Hematopoietic multipotent progenitor cell treated with erythropoietin and hydrocortisone succinate and interleukin-3 and kit ligand, for 6 days (in vitro differentiated cells): ENCODE results near the gene CDK7.
A peak's percentile ranks its signal among the peaks of the same experiment; 100 is the strongest.
"Not testable (repeated sequence)": the region's sequence is repeated elsewhere in the genome, so short reads cannot be mapped to it uniquely, and the experiment has no call there.

Experiments
- DNase-seq: peaks from one replicate; pipeline ENCODE4 v3.0.0-alpha.2; 2015

CDK7 gene

DNA sequence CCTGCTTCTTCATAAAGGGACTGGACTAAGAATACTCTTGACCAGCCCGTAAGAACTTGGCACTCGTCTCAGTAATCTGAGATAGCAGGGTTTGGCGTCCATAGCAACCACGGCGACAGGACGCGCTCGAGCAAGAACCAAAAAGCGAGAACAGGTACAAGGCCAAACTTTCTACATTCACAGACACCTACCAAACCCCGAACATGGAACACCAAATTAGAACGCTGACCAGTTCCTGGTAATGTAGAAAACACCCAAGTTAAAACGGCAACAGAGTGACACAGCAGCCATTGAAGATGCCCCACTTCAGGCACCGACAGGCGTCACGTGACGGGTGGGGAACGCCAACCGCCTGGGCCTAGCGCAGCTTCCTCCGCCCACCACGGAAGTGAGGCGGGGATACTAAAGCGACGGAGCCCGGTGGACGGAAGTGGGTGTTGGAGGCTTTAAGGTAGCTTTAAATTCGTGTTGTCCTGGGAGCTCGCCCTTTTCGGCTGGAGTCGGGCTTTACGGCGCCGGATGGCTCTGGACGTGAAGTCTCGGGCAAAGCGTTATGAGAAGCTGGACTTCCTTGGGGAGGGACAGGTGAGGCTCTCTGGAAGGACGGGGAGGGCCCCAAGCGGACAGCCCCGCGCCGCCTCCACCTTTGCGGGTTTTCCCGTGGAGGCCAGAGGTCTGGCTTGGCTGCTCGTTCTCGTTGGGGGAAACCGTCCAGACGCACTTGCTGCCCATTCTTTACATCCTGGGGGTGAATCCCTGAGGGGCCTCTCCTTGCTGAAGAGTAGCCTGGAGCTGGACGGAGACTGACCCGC, at the start of gene CDK7:
Gene CDK7 (plus strand): TSS at position 430 of the 812 bp plus-strand sequence. CDS start 90 bp downstream, at position 520.
- DNase-seq = peak; percentile 98

DNA sequence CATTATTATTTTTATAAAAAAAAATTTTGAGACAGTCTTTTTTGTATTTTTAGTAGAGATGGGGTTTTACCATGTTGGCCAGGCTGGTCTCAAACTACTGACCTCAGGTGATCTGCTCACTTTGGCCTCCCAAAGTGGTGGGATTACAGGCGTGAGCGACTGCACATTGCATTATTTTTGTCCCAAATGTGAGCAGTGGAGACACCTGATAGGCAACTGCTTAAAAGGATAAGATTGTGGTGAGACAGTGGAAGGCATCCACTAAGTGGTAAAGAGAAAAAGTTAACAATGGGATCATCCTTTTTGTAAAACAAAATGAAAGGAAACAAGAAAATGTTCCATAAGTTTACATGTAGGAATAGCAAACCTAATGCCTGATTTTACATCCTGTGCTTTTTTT, 47.3 kb upstream of the CDK7 start:
- DNase-seq = peak; percentile 48

DNA sequence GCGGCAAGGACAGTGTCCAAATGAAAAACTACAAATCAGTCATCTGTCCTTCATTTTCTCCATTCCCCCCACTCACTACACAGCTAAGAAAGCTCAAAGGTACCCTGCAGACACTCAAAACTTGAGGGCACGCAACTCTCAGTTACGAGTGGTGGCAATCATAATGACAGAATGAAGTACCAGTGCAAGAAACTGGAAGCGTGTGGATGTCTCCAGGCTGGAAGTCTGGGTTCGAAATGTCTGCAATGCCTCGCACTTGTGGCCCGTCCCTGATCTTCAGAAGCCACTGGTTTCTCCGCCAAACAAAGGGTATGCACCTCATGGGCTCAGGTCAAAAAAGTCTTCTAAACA, 45.9 kb upstream of the CDK7 start:
- no peak for DNase-seq

DNA sequence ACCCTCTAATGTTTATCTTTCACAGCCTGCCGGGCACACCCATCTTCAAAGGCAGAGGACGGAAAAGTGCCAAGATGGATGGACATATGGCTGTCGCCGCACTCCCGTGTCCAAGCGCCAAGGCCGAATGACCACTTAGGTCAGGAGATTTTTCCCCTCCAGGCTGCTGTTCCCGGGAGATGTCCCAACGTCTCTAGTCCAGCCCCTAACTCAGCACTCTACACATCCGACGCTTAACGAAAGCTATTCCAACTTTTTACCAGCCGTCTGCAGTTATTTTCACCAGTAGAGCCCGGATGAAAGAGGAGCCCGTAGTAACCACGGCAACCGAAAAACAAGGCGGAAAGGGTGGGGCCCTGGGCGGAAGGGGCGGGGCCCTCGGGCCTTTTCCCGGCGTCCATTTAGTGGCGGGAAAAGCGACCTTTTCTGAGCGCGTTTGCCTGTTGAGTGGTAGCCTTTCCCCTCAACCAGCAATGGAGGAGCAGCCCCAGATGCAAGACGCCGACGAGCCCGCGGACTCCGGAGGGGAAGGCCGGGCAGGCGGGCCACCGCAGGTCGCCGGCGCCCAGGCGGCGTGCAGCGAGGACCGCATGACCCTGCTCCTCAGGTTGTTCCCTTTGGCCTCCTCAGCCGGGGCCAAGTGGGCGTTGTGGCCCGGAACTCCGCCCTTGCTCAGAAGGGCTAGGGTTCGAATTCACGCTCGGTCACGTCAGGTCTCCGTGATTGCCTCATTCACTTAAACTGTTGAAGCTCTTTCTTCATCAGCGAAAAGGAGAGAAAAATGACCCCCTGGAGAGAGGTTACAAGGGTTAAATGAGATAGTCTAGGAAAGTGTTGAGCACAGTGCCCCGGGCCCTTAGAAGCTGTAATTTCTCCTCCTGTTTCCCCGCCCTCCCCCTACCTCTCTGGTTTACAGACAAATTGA, 45.3 kb upstream of the CDK7 start, which contains the start of gene CENPH:
Gene CENPH (plus strand): TSS at position 422 of the 925 bp plus-strand sequence. CDS start 52 bp downstream, at position 474.
- peak; percentile 97 for DNase-seq

DNA sequence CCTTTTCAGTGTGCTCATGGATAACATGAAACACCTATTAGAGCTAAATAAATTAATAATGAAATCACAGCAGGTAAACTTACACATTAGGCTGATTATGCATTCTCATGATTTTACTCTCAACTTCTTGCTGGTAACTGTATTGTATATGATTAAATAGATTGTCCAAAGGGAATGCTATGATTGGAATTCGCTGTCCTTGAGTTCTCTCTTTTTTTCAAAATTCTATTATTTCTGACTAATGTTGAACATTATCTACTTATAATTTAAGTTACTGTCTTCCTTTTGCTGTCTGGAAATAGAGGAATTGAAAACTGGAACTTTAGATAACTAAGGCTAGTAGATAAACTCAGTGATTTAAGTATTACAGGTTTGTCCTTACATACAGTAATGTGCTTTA, 32.2 kb upstream of the CDK7 start:
- DNase-seq = no peak

DNA sequence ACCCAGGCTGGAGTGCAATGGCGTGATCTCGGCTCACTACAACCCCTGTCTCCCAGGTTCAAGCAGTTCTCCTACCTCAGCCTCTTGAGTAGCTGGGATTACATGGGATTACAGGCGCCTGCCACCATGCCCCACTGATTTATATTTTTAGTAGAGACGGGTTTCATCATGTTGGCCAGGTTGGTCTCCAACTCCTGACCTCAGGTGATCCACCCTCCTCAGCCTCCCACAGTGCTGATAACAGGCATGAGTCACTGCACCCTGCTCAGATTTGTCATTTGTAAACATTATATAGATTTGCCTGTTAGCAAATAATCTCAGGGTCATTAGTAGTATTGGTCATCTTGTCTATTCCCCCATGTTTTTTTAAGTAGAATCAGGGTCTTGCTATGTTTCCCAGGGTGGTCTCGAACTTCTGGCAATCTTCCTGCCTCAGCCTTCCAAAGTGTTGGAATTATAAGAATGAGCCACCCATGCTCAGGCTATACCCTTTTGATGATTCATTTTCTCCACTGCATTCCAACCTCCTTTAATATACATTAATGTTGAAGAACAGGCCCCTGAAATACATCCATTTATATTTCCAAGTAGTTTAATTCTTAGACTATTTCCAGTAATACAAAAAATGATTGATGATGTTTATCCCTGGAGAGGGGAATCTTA, 28.0 kb upstream of the CDK7 start:
- no peak for DNase-seq

DNA sequence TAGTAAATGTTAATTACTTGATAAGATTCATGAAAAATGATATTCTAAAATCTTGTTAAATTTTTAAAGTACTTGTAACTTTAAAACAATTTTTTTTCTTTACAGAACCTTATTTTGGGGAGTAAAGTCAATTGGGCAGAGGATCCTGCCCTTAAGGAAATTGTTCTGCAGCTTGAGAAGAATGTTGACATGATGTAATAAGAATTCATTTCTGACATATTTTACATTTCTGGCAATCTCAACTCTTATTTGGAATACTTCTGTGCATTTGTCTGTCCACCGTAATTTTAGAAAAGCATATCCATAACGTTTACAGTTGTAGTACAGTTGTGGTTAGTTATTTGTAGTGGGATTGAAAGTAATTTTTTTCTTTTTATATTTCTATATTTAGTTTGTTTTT, 25.1 kb upstream of the CDK7 start:
- no peak for DNase-seq

DNA sequence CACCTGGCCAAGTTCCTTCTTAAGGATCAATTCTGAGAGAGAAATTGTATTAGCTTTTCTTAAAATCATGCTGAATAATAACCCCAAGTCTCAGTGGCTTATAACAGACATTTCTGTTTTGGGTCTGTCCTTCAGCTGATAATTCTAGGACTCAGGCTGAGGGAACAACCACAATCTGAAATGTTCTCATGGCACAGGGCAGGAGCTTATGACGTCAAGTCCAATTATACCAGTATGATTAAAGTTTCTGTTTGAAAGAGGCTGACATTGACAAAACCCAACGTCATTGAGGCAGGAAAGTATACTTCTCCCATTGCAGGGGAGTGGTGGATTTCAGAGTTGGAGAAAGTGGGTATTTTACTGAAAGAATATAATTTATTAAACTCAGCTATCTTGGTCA, 23.5 kb upstream of the CDK7 start:
- DNase-seq = peak; percentile 17

DNA sequence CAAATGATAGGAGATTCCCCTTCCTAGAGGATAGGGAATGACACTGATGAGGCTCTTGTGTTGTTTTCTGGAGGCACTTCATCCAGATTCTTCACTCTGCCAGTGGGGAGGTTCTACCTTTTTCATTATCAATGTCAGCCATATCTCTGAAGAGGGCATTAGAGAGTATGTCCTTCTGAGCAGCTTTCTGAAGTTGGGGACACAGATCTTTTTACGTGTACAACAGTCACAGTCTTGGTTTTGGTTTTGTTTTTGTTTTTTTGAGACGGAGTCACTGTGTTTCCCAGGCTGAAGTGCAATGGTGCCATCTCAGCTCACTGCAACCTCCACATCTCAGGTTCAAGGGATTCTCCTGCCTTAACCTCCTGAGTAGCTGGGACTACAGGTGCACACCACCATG, 22.7 kb upstream of the CDK7 start:
- no peak for DNase-seq

DNA sequence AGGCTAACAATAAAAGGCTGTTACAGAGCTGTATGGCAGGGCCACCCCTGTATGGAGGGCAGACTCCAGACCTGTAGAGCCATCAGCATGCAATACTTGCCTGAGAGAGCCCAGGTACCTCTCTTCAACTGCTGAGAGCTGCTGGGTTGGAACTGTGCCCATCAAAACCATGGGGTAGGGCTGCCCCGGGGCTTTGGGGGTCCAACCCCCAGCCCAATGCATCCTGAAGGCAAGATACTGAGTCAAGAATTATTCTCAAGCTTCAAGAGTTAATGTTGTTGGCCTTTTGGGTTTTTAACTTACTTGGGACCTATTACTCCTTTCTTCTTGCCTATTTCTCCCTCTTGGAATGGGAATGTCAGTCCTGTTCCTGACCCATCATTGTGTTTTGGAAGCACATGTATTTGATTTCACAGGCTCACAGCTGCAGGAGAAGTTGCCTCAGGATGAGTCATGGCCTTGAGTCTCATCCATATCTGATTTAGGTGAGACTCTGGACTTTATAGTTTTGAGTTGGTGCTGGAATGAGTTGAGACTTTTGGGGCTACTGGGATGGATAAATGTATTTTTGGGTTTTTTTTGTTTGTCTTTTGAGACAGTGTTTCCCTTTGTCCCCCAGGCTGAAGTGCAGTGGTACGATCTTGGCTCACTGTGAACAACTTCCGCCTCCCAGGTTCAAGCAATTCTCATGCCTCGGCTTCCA, 21.0 kb upstream of the CDK7 start:
- no peak for DNase-seq

DNA sequence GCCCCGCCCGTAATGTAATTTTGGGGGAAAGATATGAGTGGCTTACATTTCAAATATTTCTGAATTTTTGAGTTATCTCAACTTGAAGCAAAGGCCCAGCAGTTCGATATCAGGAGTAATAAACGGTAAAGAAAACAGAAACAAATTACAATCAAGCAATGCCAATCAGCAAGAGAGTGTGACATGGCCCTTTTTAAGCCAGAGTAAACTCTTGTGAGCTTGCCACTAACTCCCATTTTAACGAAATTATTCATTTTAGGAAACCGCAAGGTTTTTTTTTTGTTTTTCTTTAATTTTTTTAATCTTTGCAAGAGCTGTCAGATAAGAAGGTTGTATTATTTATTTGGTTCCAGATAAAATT, 17.6 kb upstream of the CDK7 start:
- peak; percentile 71 for DNase-seq

DNA sequence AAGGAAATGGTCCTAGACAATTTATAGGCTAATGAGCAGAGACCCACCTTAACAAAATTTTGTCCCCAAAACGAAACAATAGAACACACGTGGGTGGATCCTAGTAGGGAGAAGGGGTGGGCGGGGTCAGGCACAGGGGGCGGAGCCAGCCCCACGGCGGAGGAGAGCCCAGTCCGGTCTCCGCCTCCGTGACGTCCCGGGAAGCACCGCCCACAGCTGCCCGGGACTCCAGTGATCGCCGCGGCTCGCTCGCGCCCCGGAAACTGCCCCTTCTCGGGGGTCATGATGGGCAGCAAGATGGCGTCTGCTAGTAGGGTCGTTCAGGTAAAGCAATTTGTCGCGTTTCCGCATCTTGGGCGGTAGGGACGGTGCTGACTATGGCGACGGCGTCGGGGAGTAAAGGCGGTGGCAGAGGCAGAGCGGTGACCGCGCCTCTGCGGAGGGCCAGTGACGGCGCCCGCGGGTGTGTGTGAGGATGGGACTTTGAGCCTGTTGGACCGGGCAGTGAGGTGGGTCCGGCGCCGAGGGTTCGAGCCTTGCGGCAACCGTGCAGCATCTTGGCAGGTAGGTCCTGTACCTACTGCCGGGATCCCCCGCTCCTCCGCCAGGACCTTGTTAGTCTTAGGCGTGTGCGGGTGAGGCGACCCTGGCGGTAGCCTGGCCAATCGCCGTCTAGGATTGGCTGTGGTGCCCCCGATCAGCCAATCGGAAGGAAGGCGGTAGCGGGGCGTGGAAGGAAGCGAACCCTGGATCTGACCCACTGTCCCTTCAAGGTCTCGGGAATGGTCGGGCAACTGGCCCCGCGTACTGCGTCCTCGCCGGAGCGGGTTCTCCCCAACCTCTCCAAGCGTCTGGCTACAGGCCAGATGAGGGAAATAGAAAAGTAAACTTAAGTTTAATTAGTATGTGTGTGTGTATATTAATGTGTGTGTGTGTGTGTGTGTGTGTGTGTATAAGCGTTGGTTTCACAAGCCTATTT, 16.8 kb upstream of the CDK7 start:
- DNase-seq = peak; percentile 97

DNA sequence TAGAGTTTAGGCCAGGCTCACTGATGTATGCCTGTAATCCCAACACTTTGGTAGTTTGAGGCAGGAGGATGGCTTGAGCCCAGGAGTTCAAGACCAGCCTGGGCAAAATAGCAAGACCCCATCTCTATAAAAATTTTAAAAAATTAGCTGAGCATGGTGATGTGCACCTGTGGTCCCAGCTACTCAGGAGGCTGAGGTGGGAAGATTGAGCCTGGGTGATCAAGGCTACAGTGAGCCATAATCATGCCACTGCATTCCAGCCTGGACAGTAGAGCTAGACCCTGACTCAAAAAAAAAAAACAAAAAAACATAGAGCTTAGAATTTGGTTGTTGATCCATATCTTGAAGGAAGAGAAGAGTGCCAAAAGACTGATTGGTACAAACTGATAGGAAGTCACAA, 14.7 kb upstream of the CDK7 start:
- no peak for DNase-seq

DNA sequence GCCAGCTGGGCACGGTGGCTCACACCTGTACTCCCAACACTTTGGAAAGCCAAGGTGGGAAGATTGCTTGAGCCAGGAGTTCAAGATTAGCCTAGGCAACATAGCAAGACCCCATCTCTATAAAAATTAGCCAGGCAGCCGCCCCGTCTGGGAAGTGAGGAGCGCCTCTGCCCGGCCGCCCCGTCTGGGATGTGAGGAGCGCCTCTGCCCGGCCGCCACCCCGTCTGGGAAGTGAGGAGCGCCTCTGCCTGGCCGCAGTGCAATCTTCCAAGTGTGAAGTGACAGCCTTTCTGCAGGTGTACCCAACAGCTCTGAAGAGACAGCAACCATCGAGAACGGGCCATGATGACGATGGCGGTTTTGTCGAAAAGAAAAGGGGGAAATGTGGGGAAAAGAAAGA, 14.3 kb upstream of the CDK7 start:
- not testable (repeated sequence) for DNase-seq

DNA sequence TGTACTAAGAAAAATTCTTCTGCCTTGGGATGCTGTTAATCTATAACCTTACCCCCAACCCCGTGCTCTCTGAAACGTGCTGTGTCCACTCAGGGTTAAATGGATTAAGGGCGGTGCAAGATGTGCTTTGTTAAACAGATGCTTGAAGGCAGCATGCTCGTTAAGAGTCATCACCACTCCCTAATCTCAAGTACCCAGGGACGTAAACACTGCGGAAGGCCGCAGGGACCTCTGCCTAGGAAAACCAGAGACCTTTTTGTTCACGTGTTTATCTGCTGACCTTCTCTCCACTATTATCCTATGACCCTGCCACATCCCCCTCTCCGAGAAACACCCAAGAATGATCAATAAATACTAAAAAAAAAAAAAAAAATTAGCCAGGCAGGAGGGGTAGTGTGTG, 13.9 kb upstream of the CDK7 start:
- not testable (repeated sequence) for DNase-seq

DNA sequence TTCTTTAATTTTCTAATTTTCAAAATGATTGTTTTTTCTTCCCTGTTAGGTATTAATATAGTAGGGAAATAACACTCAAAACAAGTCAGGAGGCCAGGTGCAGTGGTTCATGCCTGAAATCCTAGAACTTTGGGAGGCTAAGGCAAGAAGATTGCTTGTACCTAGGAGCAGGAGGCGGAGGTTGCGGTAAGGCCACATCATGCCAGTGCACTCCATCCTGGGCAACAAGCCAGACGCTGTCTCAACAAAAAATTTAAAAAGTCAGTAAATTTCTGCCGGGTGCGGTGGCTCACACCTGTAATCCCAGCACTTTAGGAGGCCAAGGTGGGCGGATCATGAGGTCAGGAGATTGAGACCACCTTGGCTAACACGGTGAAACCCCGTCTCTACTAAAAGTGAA, 10.2 kb upstream of the CDK7 start:
- no peak for DNase-seq

DNA sequence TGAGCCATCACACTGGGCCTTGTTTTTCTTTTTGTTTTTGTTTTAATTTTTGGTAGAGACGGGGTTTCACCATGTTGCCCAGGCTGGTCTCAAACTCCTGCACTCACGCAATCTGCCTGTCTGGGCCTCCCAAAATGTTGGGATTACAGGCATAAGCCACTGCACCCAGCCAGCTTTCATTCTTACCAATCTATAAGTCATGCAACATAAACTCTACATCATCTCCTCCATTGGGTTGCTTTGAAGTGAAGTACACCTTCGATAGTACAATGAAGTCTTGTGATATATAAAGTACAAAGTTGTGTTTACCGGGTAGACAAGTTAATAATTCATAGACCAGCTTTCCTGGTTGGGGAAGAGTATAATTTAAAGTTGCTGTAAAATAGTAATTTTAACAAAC, 8.8 kb upstream of the CDK7 start:
- DNase-seq = no peak

DNA sequence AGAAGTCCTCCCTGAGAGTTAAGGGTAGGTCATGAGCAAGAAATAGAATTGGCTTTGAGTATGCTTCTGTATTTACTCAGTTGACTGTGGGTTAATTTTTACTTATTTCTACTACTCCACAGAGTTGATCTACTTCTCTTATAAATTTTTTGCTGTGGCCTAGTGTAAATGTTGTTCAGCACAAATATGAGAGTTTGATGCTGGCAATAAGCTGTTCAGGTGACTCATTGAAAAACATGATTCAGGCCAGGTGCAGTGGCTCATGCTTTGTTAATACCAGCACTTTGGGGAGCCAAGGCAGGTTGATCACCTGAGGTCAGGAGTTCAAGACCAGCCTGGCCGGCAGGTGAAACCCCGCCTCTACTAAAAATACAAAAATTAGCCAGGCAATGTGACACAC, 4.5 kb upstream of the CDK7 start:
- DNase-seq = no peak

DNA sequence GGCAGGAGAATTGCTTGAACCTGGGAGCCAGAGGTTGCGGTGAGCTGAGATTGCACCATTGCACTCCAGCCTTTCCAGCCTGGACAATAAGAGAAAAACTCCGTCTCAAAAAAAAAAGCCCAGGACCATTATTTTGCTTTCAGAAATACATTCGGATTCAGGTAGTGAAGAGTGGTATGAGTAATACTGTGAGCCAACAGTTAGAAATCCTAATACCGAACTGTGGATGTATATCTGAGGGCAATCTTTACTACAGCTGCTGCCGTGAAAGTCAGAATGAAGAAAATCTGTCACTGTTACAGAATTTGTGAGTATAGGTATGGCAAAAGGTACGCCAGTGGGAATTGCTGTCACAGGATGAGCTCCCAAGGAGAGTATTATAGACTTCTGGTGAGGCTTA, 3.4 kb upstream of the CDK7 start:
- DNase-seq = no peak

DNA sequence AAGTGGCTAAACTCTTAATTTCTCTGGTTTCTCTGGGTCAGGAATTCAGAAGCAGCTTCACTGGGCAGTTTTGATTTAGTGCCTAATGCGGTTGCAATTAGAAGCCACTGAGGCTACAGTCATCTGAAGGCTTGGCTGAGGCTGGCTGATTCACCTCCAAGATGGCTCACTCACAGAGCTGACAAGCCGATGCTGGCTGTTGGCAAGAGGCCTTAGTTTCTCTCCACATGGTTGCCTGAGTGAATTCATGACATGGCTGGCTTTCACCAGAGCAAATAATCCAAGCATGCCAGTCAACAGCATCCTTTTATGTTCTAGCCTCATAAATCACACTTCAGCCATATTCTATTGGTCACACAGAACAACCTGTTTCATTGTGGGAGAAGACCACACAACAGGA, 2.8 kb upstream of the CDK7 start:
- DNase-seq = no peak

DNA sequence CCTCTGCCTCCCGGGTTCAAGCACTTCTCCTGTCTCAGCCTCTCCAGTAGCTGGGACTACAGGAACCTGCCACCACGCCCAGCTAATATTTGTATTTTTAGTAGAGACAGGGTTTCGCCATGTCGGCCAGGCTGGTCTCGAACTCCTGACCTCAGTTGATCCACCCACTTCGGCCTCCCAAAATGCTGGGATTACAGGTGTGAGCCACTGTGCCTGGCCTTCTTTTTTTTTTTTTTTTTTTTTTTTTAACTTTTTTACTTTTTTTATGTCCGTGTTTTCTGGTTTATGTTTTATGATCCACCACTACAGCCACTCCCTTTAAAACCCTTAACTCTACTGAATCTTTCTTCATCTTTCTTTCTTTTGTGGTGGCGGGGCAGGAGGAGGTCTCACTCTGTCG, 2.0 kb downstream of the CDK7 start:
- not testable (repeated sequence) for DNase-seq

DNA sequence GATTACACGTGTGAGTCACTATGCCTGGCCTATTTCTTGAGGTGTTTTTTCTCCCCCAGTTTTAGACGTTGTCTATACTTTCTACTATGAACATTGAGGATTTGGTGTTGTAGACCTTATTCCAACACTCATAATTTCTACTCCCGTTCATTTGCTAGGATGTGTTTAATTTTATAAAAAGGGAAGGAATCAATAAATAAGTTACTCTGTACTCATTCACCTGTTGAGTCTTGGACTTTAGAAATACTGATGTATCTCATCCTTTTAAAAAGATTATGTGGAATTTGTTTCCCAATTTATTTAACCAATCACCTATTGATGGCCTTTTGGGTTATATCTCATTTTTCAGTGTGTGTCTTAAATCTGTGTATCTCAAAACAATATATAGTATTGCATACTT, 3.2 kb downstream of the CDK7 start:
- no peak for DNase-seq
